Keratinocyte (primary cell): Measurements from ENCODE around the gene TMEM242.

Experiments used
- CTCF ChIP-seq, 3 experiments: IDR thresholded peaks in 1 of 3; conservative IDR thresholded peaks in 1 of 3; optimal IDR thresholded peaks in 1 of 3; 2 replicates in 2 of 3; 3 replicates in 1 of 3; pipeline versions ENCODE3 to v1.5.1; 2011; ENCODE audit warnings: low read length in 3 of 3, mild to moderate bottlenecking in 3 of 3, moderate library complexity in 2 of 3, control low read depth in 1 of 3, inconsistent platforms in 1 of 3; ENCODE audit not compliant: insufficient read depth in 2 of 3; ENCODE audit errors: extremely low read depth in 1 of 3
- EZH2 ChIP-seq: IDR thresholded peaks from one replicate; pipeline ENCODE4 v1.6.1; 2012; ENCODE audit warnings: inconsistent platforms, mild to moderate bottlenecking, low read length, moderate library complexity

- TF ChIP-seq CTCF (optimal IDR thresholded peaks at IDR 0.05 in 1 of 3, IDR thresholded peaks at IDR 0.05 in 1 of 3, conservative IDR thresholded peaks at IDR 0.05 in 1 of 3; ENCODE audit: extremely low read depth in 1 of 3, insufficient read depth in 2 of 3, low read length in 3 of 3) (no peak), EZH2 (no peak)
These were observed 20.4 kb upstream of the TMEM242 start for GRCh38 chr6:157343732-157344131.
